Upper lobe of left lung (tissue), 6 donors: ENCODE data around the gene ATAD3A. TPM values are rescaled to one million over a fixed set of nuclear protein-coding genes. Genes with fewer than 3 reads are reported as not detected.
"Not testable (repeated sequence)": the region's sequence is repeated elsewhere in the genome, so short reads cannot be mapped to it uniquely, and the experiment has no call there.

Experiments used
- ATAC-seq, 2 donors: fragments of 200-7000 bp; cut with Tn5 transposase; one replicate each; pipeline ENCODE4 v1.9.1; 2022; ENCODE audit warnings: mild to moderate bottlenecking in 2 of 2, moderate library complexity in 2 of 2; ENCODE audit not compliant: low FRiP score in 2 of 2
- DNase-seq, 2 donors: peaks; one replicate each; pipeline ENCODE4 v3.0.0-alpha.2; 2019 to 2020
- H3K27ac ChIP-seq, 4 donors: fragments of 200-600 bp; sonication (generic); one replicate each; pipeline ENCODE4 v1.5.1; 2016 to 2019
- H3K27me3 ChIP-seq, 4 donors: fragments of 200-600 bp; sonication (generic); one replicate each; pipeline ENCODE4 v1.5.1; 2017 to 2019
- H3K36me3 ChIP-seq, 4 donors: fragments of 200-600 bp; sonication (generic); one replicate each; pipeline ENCODE4 v1.5.1; 2016 to 2019
- H3K4me1 ChIP-seq, 4 donors: fragments of 200-600 bp; sonication (generic); one replicate each; pipeline ENCODE4 v1.5.1; 2018 to 2019
- H3K4me3 ChIP-seq, 4 donors: fragments of 200-600 bp; sonication (generic); one replicate each; pipeline ENCODE4 v1.5.1; 2017 to 2019; ENCODE audit warnings: mild to moderate bottlenecking in 2 of 4, moderate library complexity in 1 of 4
- H3K9me3 ChIP-seq, 4 donors: fragments of 200-600 bp; sonication (generic); one replicate each; pipeline ENCODE4 v1.5.1; 2018 to 2019
- EP300 ChIP-seq, 4 donors: sonication (generic); formaldehyde crosslinking; IDR thresholded peaks; one replicate each; pipeline ENCODE4 v1.5.1; 2017; ENCODE audit warnings: antibody characterized with exemption in 4 of 4, control low read depth in 2 of 4
- POLR2A ChIP-seq, 4 donors: fragments of 450-650 bp; IDR thresholded peaks; one replicate each; pipeline ENCODE4 v1.5.1; 2016 to 2017; ENCODE audit warnings: antibody characterized with exemption in 4 of 4, mild to moderate bottlenecking in 2 of 4
- POLR2AphosphoS5 ChIP-seq, 2 donors: sonication (generic); formaldehyde crosslinking; IDR thresholded peaks; one replicate each; pipeline ENCODE4 v1.5.1; 2017; ENCODE audit warnings: antibody characterized with exemption in 2 of 2
- WGBS, 2 donors: methylation state at CpG; one replicate each; pipeline ENCODE4 v1.1.5; 2017 to 2018; 5-methylcytosine and 5-hydroxymethylcytosine counted together
- total RNA-seq, 6 donors: library from RNA; depleted of rRNA in 4 of 6; stranded (reverse); fragments of >200 nt in 4 of 6; gene quantifications; one replicate each; pipeline versions ENCODE4 v1.1.0 to v1.2.1, GENCODE V29; 2016 to 2021
- TF ChIP-seq, protein P1 (sequence below), 6 experiments: fragments of 450-650 bp in 4 of 6; fragments of 200-600 bp in 2 of 6; sonication (generic) in 2 of 6; IDR thresholded peaks; one replicate each; pipeline ENCODE4 v1.5.1; 2016 to 2019; ENCODE audit warnings: antibody characterized with exemption in 6 of 6
- donor health status: DM: no; HTN: no; CAD: no; lungs with moderate emphysema.
- donor health status: DM: no; HTN: yes; CAD: no; lungs with severe emphysema.

Gene ATAD3A
- total RNA-seq, 6 donors from 2014 or later, result 18.5 to 31.9 (median 24.0) TPM

DNA sequence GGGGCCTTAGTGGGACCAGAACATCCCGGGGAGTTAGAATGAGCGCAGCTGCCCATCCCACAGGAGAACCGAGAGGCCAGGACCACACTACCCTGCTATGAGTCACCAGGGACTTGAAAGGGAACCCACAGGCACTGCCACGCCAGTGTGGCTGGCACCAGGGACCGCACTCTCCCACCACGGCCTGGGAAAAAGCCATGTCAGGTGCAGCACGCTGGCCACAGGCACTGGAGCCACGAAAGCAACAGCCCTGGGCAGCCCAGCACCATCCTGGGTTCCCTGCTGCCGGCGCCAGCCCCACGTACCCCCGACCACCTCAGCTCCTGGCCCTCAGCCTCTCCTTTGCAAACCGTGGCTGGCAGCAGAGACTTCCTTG is 42.6 kb downstream of the ATAD3A start:
- peak overlapping the region in 2 of 4 donors; percentile 53 to 59 for H3K27ac ChIP-seq
- DNase-seq, result peak in 1 of 2 donors; percentile 62
- no peak for TF ChIP-seq POLR2AphosphoS5 (IDR thresholded peaks at IDR 0.05)
- TF ChIP-seq, protein P1, sequence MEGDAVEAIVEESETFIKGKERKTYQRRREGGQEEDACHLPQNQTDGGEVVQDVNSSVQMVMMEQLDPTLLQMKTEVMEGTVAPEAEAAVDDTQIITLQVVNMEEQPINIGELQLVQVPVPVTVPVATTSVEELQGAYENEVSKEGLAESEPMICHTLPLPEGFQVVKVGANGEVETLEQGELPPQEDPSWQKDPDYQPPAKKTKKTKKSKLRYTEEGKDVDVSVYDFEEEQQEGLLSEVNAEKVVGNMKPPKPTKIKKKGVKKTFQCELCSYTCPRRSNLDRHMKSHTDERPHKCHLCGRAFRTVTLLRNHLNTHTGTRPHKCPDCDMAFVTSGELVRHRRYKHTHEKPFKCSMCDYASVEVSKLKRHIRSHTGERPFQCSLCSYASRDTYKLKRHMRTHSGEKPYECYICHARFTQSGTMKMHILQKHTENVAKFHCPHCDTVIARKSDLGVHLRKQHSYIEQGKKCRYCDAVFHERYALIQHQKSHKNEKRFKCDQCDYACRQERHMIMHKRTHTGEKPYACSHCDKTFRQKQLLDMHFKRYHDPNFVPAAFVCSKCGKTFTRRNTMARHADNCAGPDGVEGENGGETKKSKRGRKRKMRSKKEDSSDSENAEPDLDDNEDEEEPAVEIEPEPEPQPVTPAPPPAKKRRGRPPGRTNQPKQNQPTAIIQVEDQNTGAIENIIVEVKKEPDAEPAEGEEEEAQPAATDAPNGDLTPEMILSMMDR (IDR thresholded peaks at IDR 0.05), result no peak
- no peak for TF ChIP-seq EP300 (IDR thresholded peaks at IDR 0.05)
- TF ChIP-seq POLR2A (IDR thresholded peaks at IDR 0.05), result no peak
- no peaks in the 10 kb centered on the region for H3K9me3 ChIP-seq
- 82 to 85% methylated on average over 13 of the region's 13 CpGs for WGBS, 2 donors
- no peak overlapping the region for H3K4me3 ChIP-seq
- H3K27me3 ChIP-seq, result no peaks in the 10 kb centered on the region
- ATAC-seq, result no peak
- peaks cover 0 to 10% (median 4%) of the 10 kb centered on the region in 4 donors for H3K36me3 ChIP-seq
- peaks cover 0 to 10% (median 4%) of the 10 kb centered on the region in 4 donors for H3K4me1 ChIP-seq

DNA sequence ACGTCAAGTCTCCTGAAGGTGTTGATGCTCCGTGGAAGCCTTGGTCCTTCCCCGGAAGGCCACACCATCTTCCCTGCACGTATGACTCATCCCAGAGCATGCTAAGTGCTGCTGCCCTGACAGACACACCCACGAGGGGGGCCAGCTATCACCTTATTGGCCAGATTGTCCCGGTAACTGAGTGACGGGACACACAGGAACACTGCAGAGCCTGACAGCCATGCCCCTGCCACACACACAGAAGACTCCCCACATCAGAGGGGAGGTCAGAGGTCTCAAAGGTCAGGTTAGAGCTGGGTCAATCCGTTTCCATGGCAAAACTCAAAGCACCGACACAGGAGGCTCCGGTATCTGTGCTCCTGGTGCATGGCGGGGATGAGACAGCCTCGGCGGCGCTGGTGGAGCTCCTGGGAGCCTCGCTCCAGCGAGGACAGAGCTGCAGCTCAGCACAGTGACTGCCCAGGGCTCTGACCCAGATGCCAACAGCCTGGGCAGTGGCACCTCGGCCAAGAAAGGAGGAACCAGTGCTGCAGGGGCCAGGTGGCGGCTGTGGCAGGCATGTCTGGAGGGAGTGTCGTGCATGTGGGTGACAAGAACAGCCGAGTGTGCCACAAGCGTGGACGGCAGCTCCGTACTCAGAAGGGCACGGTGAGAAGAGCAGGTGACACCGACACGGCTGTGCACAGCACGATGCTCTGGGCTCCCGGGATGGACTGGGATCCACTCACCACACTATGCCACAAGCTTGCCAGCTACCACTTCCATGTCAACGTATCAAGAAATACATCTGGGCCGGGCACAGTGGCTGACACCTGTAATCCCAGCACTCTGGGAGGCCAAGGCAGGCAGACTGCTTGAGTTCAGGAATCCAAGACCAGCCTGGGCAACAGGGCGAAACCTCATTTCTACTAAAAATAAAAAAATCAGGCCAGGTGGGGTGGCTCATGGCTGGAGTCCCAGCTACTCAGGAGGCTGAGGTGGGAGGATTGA is 43.3 kb downstream of the ATAD3A start:
- peaks cover 0 to 10% (median 5%) of the 10 kb centered on the region in 4 donors for H3K4me1 ChIP-seq
- TF ChIP-seq POLR2AphosphoS5 (IDR thresholded peaks at IDR 0.05) (peak in 1 of 2 donors; percentile 19), POLR2A (IDR thresholded peaks at IDR 0.05) (no peak), EP300 (IDR thresholded peaks at IDR 0.05) (no peak)
- TF ChIP-seq, protein P1 (IDR thresholded peaks at IDR 0.05), result no peak
- peaks cover 0 to 15% (median 4%) of the 10 kb centered on the region in 4 donors for H3K36me3 ChIP-seq
- ATAC-seq (peak; percentile 17 to 27), DNase-seq (peak in 1 of 2 donors; percentile 72)
- H3K27me3 ChIP-seq, result no peaks in the 10 kb centered on the region
- no peaks in the 10 kb centered on the region for H3K9me3 ChIP-seq
- 81 to 84% methylated on average over 23 to 31 of the region's 31 CpGs for WGBS, 2 donors
- no peak overlapping the region for H3K4me3 ChIP-seq
- H3K27ac ChIP-seq, result peak overlapping the region in 2 of 4 donors; percentile 15 to 59

DNA sequence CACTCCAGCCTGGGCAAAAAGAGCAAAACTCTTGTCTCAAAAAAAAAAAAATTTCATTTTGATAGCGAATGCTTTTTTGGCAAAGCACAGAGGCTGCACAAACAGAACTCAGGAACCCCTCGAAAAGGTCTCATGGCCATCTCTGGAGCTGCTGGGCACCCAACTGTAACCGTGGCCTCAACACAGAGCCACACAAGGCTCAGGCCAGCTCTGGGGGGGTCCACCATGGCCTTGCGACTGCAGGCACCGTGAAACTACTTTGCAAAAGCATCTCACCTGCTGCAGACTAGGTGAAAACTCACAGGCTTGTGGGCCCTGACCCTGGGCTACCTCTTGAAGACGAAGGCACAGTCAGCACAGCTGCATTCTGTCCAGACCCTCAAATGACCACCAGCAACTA is 44.5 kb downstream of the ATAD3A start:
- Histone ChIP-seq H3K36me3 (peaks cover 2 to 27% (median 10%) of the 10 kb centered on the region in 4 donors), H3K27me3 (no peaks in the 10 kb centered on the region), H3K9me3 (no peaks in the 10 kb centered on the region), H3K4me3 (no peak overlapping the region), H3K27ac (no peak overlapping the region), H3K4me1 (peaks cover 0 to 13% (median 3%) of the 10 kb centered on the region in 4 donors)
- DNase-seq, result no peak
- 88% methylated on average over 2 to 6 of the region's 6 CpGs for WGBS, 2 donors
- ATAC-seq, result no peak
- TF ChIP-seq POLR2A (IDR thresholded peaks at IDR 0.05) (no peak), POLR2AphosphoS5 (IDR thresholded peaks at IDR 0.05) (no peak), EP300 (IDR thresholded peaks at IDR 0.05) (no peak)
- TF ChIP-seq, protein P1 (IDR thresholded peaks at IDR 0.05), result no peak

DNA sequence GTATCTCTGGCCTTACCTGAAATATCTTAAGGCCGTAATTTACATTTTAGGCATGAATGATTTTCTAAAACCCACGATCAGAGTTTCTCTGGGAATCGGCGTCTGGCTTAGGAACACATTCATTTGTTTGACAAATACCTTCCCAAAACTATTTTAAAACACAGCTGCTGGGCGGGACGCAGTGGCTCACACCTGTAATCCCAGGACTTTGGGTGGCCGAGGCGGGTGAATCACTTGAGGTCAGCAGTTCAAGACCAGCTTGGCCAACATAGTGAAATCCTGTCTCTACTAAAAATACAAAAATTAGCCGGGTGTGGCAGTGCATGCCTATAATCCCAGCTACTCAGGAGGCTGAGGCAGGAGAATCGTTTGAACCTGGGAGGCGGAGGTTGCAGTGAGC is 45.0 kb downstream of the ATAD3A start:
- peaks cover 0 to 18% (median 3%) of the 10 kb centered on the region in 4 donors for H3K4me1 ChIP-seq
- H3K4me3 ChIP-seq, H3K27me3 ChIP-seq, H3K9me3 ChIP-seq, H3K27ac ChIP-seq, DNase-seq, ATAC-seq: not testable (repeated sequence)
- peaks cover 6 to 32% (median 15%) of the 10 kb centered on the region in 4 donors for H3K36me3 ChIP-seq
- 95 to 96% methylated on average over 11 of the region's 11 CpGs for WGBS, 2 donors

DNA sequence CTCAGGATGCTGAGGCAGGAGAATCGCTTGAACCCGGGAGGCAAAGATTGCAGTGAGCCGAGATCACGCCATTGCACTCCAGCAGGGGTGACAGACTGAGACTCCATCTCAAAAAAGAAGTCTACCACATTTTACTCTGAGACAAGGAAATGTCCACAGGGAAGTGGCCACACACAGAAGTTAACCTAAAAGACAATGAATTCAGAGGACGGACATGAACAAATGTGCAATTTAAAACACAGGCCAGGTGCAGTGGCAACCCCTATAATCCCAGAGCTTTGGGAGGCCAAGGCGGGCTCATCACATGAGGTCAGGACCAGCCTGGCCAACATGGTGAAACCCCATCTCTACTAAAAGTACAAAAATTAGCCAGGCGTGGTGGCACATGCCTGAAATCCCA is 45.7 kb downstream of the ATAD3A start:
- not testable (repeated sequence) for H3K27me3 ChIP-seq, H3K9me3 ChIP-seq, H3K4me3 ChIP-seq, DNase-seq, H3K27ac ChIP-seq, ATAC-seq
- Histone ChIP-seq H3K36me3 (peaks cover 7 to 39% (median 21%) of the 10 kb centered on the region in 4 donors), H3K4me1 (peaks cover 0 to 22% (median 4%) of the 10 kb centered on the region in 4 donors)
- WGBS, 2 donors, result 92 to 99% methylated on average over 7 of the region's 7 CpGs
